OCI-LY7 (cell line): ENCODE measurements around the gene MAP3K14. TPM values are rescaled to one million over a fixed set of nuclear protein-coding genes. Genes with fewer than 3 reads are reported as not detected.

Experiments used
- BruUV-seq: library from RNA; stranded (reverse); fragments of 400-500 nt; replicated peaks from 2 replicates; lab custom pipeline; 2021; lab: Mats Ljungman, UMichigan
- CTCF ChIA-PET: fragments of 300-600 bp; sonication (Branson Sonifier 250); formaldehyde crosslinking; loops from one replicate; lab custom pipeline; 2022; ENCODE audit warnings: antibody characterized with exemption; ENCODE audit not compliant: unreplicated experiment; lab: Charles Lee
- POLR2A ChIA-PET: fragments of 300-600 bp; sonication (Branson Sonifier 250); formaldehyde crosslinking; loops from one replicate; lab custom pipeline; 2022; ENCODE audit warnings: antibody characterized with exemption; lab: Charles Lee
- DNase-seq: peaks from one replicate; pipeline ENCODE4 v3.0.0-alpha.2; 2015; ENCODE audit warnings: low spot score
- H2AFZ ChIP-seq: fragments of 200-600 bp; sonication (generic), shearing (Covaris generic); 2 replicates; pipeline ENCODE4 v1.6.1; 2014; ENCODE audit warnings: mild to moderate bottlenecking, antibody characterized with exemption, low read length, moderate library complexity
- H3K27ac ChIP-seq: fragments of 200-600 bp; sonication (generic); 2 replicates; pipeline ENCODE4 v1.5.1; 2014; ENCODE audit warnings: mixed run types, low read depth, mild to moderate bottlenecking, moderate library complexity, low read length, inconsistent platforms; ENCODE audit not compliant: poor library complexity, severe bottlenecking
- H3K36me3 ChIP-seq: fragments of 200-600 bp; sonication (generic); 2 replicates; pipeline ENCODE4 v1.6.1; 2014; ENCODE audit warnings: mild to moderate bottlenecking, antibody characterized with exemption, low read length, moderate library complexity, mixed read lengths; ENCODE audit not compliant: insufficient read depth
- H3K4me1 ChIP-seq: fragments of 200-600 bp; sonication (generic); 2 replicates; pipeline ENCODE4 v1.5.1; 2014; ENCODE audit warnings: mild to moderate bottlenecking, low read length; ENCODE audit not compliant: insufficient read depth, poor library complexity, severe bottlenecking
- H3K4me2 ChIP-seq: fragments of 200-600 bp; sonication (generic); 2 replicates; pipeline ENCODE4 v1.6.1; 2014; ENCODE audit warnings: mild to moderate bottlenecking, low read length
- H3K4me3 ChIP-seq: fragments of 200-600 bp; sonication (generic); 2 replicates; pipeline ENCODE4 v1.5.1; 2014; ENCODE audit warnings: mild to moderate bottlenecking, low read depth, low read length; ENCODE audit not compliant: poor library complexity, severe bottlenecking
- H3K79me2 ChIP-seq: fragments of 200-600 bp; sonication (generic); 2 replicates; pipeline ENCODE4 v1.6.1; 2016; ENCODE audit warnings: low read depth, mild to moderate bottlenecking, low read length, moderate library complexity, mixed read lengths; ENCODE audit not compliant: insufficient read depth
- H3K9me2 ChIP-seq: fragments of 200-600 bp; sonication (generic); 2 replicates; pipeline ENCODE4 v1.6.1; 2016; ENCODE audit warnings: mild to moderate bottlenecking, low read length, mixed read lengths; ENCODE audit not compliant: insufficient read depth
- H3K9me3 ChIP-seq: fragments of 200-600 bp; sonication (generic); 2 replicates; pipeline ENCODE4 v1.6.1; 2014; ENCODE audit warnings: mild to moderate bottlenecking, mixed run types, low read length, mixed read lengths
- H4K20me1 ChIP-seq: fragments of 200-600 bp; sonication (generic); 2 replicates; pipeline ENCODE4 v1.6.1; 2014; ENCODE audit warnings: mild to moderate bottlenecking, antibody characterized with exemption, low read length, moderate library complexity, mixed read lengths; ENCODE audit not compliant: insufficient read depth
- CTCF ChIP-seq: fragments of 200-600 bp; sonication (generic); conservative IDR thresholded peaks from 2 replicates; pipeline ENCODE4 v1.5.1; 2014; ENCODE audit warnings: mild to moderate bottlenecking, antibody characterized with exemption, low read length, moderate library complexity, mixed read lengths
- EZH2phosphoT487 ChIP-seq: fragments of 200-600 bp; sonication (generic); IDR thresholded peaks from 2 replicates; pipeline ENCODE4 v1.6.1; 2018; ENCODE audit warnings: low read depth, borderline replicate concordance, mild to moderate bottlenecking, mixed run types, antibody characterized with exemption, low read length, moderate library complexity, mixed read lengths
- intact Hi-C: fragments of 100-400 bp; cut with micrococcal nuclease; formaldehyde crosslinking; loops from one replicate; pipeline ENCODE4 v1.10.0; 2022; ENCODE audit not compliant: unreplicated experiment
- total RNA-seq, 2 experiments: library from RNA; depleted of rRNA in 1 of 2; stranded (reverse); fragments of >200 nt in 1 of 2; shearing (Covaris generic) in 1 of 2; gene quantifications; 2 replicates each; pipeline ENCODE4 v1.2.3, GENCODE V29; 2014 to 2022

The MAP3K14 gene
- total RNA-seq, 2 experiments from 2014 or later = 12.3 to 21.2 TPM

GRCh38 chr17:45228763-45229539 lies 87.9 kb downstream of the MAP3K14 start:
- peaks cover 75% of the 10 kb centered on the region for H3K4me1 ChIP-seq
- H2AFZ ChIP-seq = no peak overlapping the region
- H3K27ac ChIP-seq = peak overlapping the region; percentile 97
- no TSS peak for BruUV-seq
- peak; percentile 67 for DNase-seq
- CTCF ChIA-PET = no interaction called here
- peak overlapping the region; percentile 98 for H3K4me2 ChIP-seq
- POLR2A ChIA-PET = interaction anchor here (0.8 to 1.1 kb wide), 2 partner anchors 9 to 184 kb away, joined by 3 to 5 read pairs; no protein-coding TSS in a partner anchor
- TF ChIP-seq CTCF (no peak), EZH2phosphoT487 (no peak)
- H3K79me2 ChIP-seq = peaks cover 58% of the 10 kb centered on the region; the same call in 1 of the 2 replicates
- peak overlapping the region; percentile 96 for H3K4me3 ChIP-seq
- H4K20me1 ChIP-seq = no peaks in the 10 kb centered on the region
- peaks cover 4% of the 10 kb centered on the region for H3K36me3 ChIP-seq
- intact Hi-C loops = loop anchor here (5.0 kb wide), 1 partner anchor 88 kb away; the partner anchor contains the start of gene MAP3K14
- H3K9me3 ChIP-seq = no peaks in the 10 kb centered on the region
- no peaks in the 10 kb centered on the region for H3K9me2 ChIP-seq

- Histone ChIP-seq H3K9me2 (no peaks in the 10 kb centered on the region), H3K4me2 (peak overlapping the region; percentile 98), H3K36me3 (peaks cover 4% of the 10 kb centered on the region), H4K20me1 (no peaks in the 10 kb centered on the region), H3K79me2 (peaks cover 66% of the 10 kb centered on the region), H3K4me1 (peaks cover 83% of the 10 kb centered on the region), H2AFZ (no peak overlapping the region), H3K9me3 (no peaks in the 10 kb centered on the region), H3K27ac (peak overlapping the region; percentile 97), H3K4me3 (peak overlapping the region; percentile 96)
- intact Hi-C loops = loop anchor here (2.0 to 5.0 kb wide), 2 partner anchors 19 to 89 kb away; partner anchors contain the start of gene MAP3K14
- no TSS peak for BruUV-seq
- ChIA-PET CTCF (no interaction called here), POLR2A (interaction anchor here (0.7 to 0.8 kb wide), 2 partner anchors 184 to 311 kb away, joined by 3 read pairs; no protein-coding TSS in a partner anchor)
- DNase-seq = peak; percentile 62
- no peak for TF ChIP-seq CTCF
- no peak for TF ChIP-seq EZH2phosphoT487
Observed at GRCh38 chr17:45227926-45228762, 88.7 kb downstream of the MAP3K14 start.
